Tibial nerve (tissue), 3 donors: ENCODE data around the gene FREY1.

Source experiments
- CTCF ChIP-seq, 5 experiments: fragments of 200-600 bp in 3 of 5; fragments of 450-650 bp in 2 of 5; sonication (generic) in 3 of 5; IDR thresholded peaks; one replicate each; pipeline ENCODE4 v1.5.1; 2016 to 2019; ENCODE audit warnings: antibody characterized with exemption in 5 of 5, mild to moderate bottlenecking in 3 of 5, moderate library complexity in 2 of 5
- POLR2A ChIP-seq, 2 donors: fragments of 450-650 bp; IDR thresholded peaks; one replicate each; pipeline ENCODE4 v1.6.1; 2017; ENCODE audit warnings: antibody characterized with exemption in 2 of 2, mild to moderate bottlenecking in 2 of 2, moderate library complexity in 2 of 2

DNA sequence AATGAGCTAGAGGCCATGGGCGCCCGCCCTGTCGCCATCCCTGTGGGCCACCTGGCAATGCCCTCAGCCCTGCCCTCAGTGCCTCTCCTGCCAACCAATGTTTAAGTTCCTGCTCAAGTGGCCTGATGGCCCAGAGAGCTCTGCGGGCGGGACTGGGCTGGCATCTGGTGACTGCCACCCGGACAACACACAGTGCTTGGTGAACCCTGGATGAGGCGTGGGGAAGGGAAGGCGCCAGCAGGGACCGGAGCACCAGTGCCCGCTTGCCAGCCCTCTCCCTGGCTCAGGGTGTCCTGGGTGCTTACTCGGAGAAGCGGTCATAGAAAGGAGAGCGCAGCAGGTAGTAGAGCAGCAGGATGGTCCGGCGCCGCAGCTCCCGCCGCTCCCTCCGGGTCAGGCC lies 6.4 kb upstream of the FREY1 start:
- TF ChIP-seq CTCF (IDR thresholded peaks at IDR 0.05) (no peak), POLR2A (IDR thresholded peaks at IDR 0.05) (no peak)
